HEK293 (cell line): ENCODE measurements around the gene HOXD10.

Source experiments
- CTCF ChIA-PET: fragments of 350-600 bp; formaldehyde crosslinking; extraction: SDS; loops from one replicate; lab custom pipeline; 2021; ENCODE audit warnings: antibody characterized with exemption; lab: Yijun Ruan, JAX
- POLR2A ChIA-PET: fragments of 300-600 bp; formaldehyde crosslinking; extraction: SDS; loops from one replicate; lab custom pipeline; 2020; ENCODE audit warnings: antibody characterized with exemption, inconsistent platforms; lab: Yijun Ruan, JAX
- H3K27ac ChIP-seq: fragments of 200-500 bp; sonication (Bioruptor generic); 2 replicates; pipeline ENCODE4 v1.5.1; 2014; ENCODE audit warnings: low read depth, low read length, control low read depth, inconsistent platforms; ENCODE audit errors: extremely low read depth
- H3K36me3 ChIP-seq, 2 experiments: fragments of 200-500 bp in 1 of 2; sonication (Bioruptor generic) in 1 of 2; 1 replicate in 1 of 2; 2 replicates in 1 of 2; pipeline ENCODE4 v1.5.1; 2014 to 2017; ENCODE audit warnings: inconsistent platforms in 2 of 2, low read length in 2 of 2; ENCODE audit not compliant: control insufficient read depth in 2 of 2, insufficient read depth in 1 of 2
- H3K4me1 ChIP-seq: fragments of 200-500 bp; sonication (Bioruptor generic); 2 replicates; pipeline ENCODE4 v1.5.1; 2014; ENCODE audit warnings: mild to moderate bottlenecking, low read length, inconsistent platforms; ENCODE audit not compliant: control insufficient read depth, insufficient read depth
- H3K4me3 ChIP-seq: 2 replicates; pipeline ENCODE4 v1.5.1; 2011; ENCODE audit warnings: low read depth, mild to moderate bottlenecking, control low read depth, low read length, moderate library complexity
- H3K9me3 ChIP-seq: fragments of 200-500 bp; sonication (Bioruptor generic); 2 replicates; pipeline ENCODE4 v1.5.1; 2014; ENCODE audit warnings: low read depth, low read length, inconsistent platforms; ENCODE audit not compliant: control insufficient read depth, insufficient read depth
- BCL11B ChIP-seq: fragments of 450-650 bp; formaldehyde crosslinking; IDR thresholded peaks from 2 replicates; pipeline ENCODE4 v1.5.1; 2016; ENCODE audit warnings: low read depth, missing biosample characterization, missing genetic modification characterization
- HOXC10 ChIP-seq: sonication (generic); formaldehyde crosslinking; IDR thresholded peaks from 2 replicates; pipeline ENCODE4 v1.8.1; 2023; ENCODE audit warnings: mild to moderate bottlenecking, missing genetic modification reagents
- PRDM1 ChIP-seq: fragments of 450-650 bp; formaldehyde crosslinking; IDR thresholded peaks from 2 replicates; pipeline ENCODE4; 2016; ENCODE audit warnings: missing biosample characterization, missing genetic modification characterization
- ZBTB26 ChIP-seq: fragments of 450-650 bp; formaldehyde crosslinking; optimal IDR thresholded peaks from 2 replicates; pipeline ENCODE3; 2016; ENCODE audit warnings: missing biosample characterization, mild to moderate bottlenecking, missing genetic modification characterization
- ZBTB7A ChIP-seq: fragments of 450-650 bp; formaldehyde crosslinking; IDR thresholded peaks from 2 replicates; pipeline ENCODE4 v1.5.1; 2016; ENCODE audit warnings: low read depth, missing biosample characterization, missing genetic modification characterization
- ZFHX2 ChIP-seq: fragments of 450-650 bp; formaldehyde crosslinking; conservative IDR thresholded peaks from 2 replicates; pipeline ENCODE4 v1.5.1; 2016; ENCODE audit warnings: missing biosample characterization, missing genetic modification characterization
- ZFP37 ChIP-seq: fragments of 450-650 bp; formaldehyde crosslinking; IDR thresholded peaks from 2 replicates; pipeline ENCODE4 v1.5.1; 2016; ENCODE audit warnings: missing biosample characterization, missing genetic modification characterization
- ZIC2 ChIP-seq: fragments of 450-650 bp; formaldehyde crosslinking; IDR thresholded peaks from 2 replicates; pipeline ENCODE4 v1.5.1; 2016; ENCODE audit warnings: missing biosample characterization, missing genetic modification characterization
- ZNF10 ChIP-seq: fragments of 450-650 bp; formaldehyde crosslinking; IDR thresholded peaks from 2 replicates; pipeline ENCODE4 v1.5.1; 2017; ENCODE audit warnings: missing biosample characterization, missing genetic modification characterization
- ZNF114 ChIP-seq: fragments of 450-650 bp; formaldehyde crosslinking; IDR thresholded peaks from 2 replicates; pipeline ENCODE4 v1.5.0; 2017; ENCODE audit warnings: missing biosample characterization, missing genetic modification characterization
- ZNF138 ChIP-seq: fragments of 450-650 bp; formaldehyde crosslinking; IDR thresholded peaks from 2 replicates; pipeline ENCODE4 v1.5.1; 2016; ENCODE audit warnings: missing biosample characterization, missing genetic modification characterization, borderline replicate concordance
- ZNF248 ChIP-seq: fragments of 450-650 bp; formaldehyde crosslinking; IDR thresholded peaks from 2 replicates; pipeline ENCODE4 v1.5.1; 2017; ENCODE audit warnings: missing biosample characterization, missing genetic modification characterization
- ZNF274 ChIP-seq, 2 experiments: fragments of 200-500 bp in 1 of 2; fragments of 450-650 bp in 1 of 2; sonication (Bioruptor generic) in 1 of 2; formaldehyde crosslinking in 1 of 2; IDR thresholded peaks; 2 replicates each; pipeline versions ENCODE4 v1.5.1 to v1.6.1; 2014 to 2016; ENCODE audit warnings: borderline replicate concordance in 1 of 2, inconsistent platforms in 1 of 2, low read length in 1 of 2, missing biosample characterization in 1 of 2, missing genetic modification characterization in 1 of 2
- ZNF292 ChIP-seq: fragments of 450-650 bp; formaldehyde crosslinking; IDR thresholded peaks from 2 replicates; pipeline ENCODE4 v1.5.1; 2016; ENCODE audit warnings: low read depth, missing biosample characterization, missing genetic modification characterization, borderline replicate concordance
- ZNF433 ChIP-seq: fragments of 450-650 bp; formaldehyde crosslinking; IDR thresholded peaks from 2 replicates; pipeline ENCODE4 v1.5.1; 2016; ENCODE audit warnings: missing biosample characterization, missing genetic modification characterization, low read depth
- ZNF473 ChIP-seq: fragments of 450-650 bp; formaldehyde crosslinking; IDR thresholded peaks from 2 replicates; pipeline ENCODE4 v1.5.1; 2017; ENCODE audit warnings: missing biosample characterization, missing genetic modification characterization
- ZNF513 ChIP-seq: fragments of 450-650 bp; IDR thresholded peaks from 2 replicates; pipeline ENCODE4 v1.5.1; 2018; ENCODE audit warnings: missing biosample characterization, missing genetic modification characterization
- ZNF514 ChIP-seq: fragments of 450-650 bp; formaldehyde crosslinking; IDR thresholded peaks from 2 replicates; pipeline ENCODE4 v1.5.1; 2016; ENCODE audit warnings: missing biosample characterization, missing genetic modification characterization
- ZNF529 ChIP-seq: fragments of 450-650 bp; formaldehyde crosslinking; IDR thresholded peaks from 2 replicates; pipeline ENCODE4 v1.5.1; 2017; ENCODE audit warnings: missing genetic modification characterization, missing biosample characterization; ENCODE audit not compliant: insufficient replicate concordance
- ZNF548 ChIP-seq: fragments of 450-650 bp; formaldehyde crosslinking; IDR thresholded peaks from 2 replicates; pipeline ENCODE4 v1.5.1; 2016; ENCODE audit warnings: missing biosample characterization, missing genetic modification characterization
- ZNF624 ChIP-seq: fragments of 450-650 bp; formaldehyde crosslinking; IDR thresholded peaks from 2 replicates; pipeline ENCODE4 v1.5.1; 2017; ENCODE audit warnings: missing biosample characterization, missing genetic modification characterization
- ZNF677 ChIP-seq: fragments of 450-650 bp; IDR thresholded peaks from 2 replicates; pipeline ENCODE4 v1.5.0; 2018; ENCODE audit warnings: missing biosample characterization, mild to moderate bottlenecking, missing genetic modification characterization, moderate library complexity
- ZSCAN16 ChIP-seq: fragments of 450-650 bp; formaldehyde crosslinking; IDR thresholded peaks from 2 replicates; pipeline ENCODE4 v1.5.1; 2016; ENCODE audit warnings: missing biosample characterization, missing genetic modification characterization
- TF ChIP-seq, protein P1 (sequence below): fragments of 450-650 bp; formaldehyde crosslinking; IDR thresholded peaks from 2 replicates; pipeline ENCODE4 v1.5.1; 2016; ENCODE audit warnings: missing biosample characterization, missing genetic modification characterization
- TF ChIP-seq, protein P2 (sequence below): fragments of 450-650 bp; formaldehyde crosslinking; IDR thresholded peaks from 2 replicates; pipeline ENCODE4 v1.5.1; 2016; ENCODE audit warnings: missing biosample characterization, missing genetic modification characterization
- TF ChIP-seq, protein P3 (sequence below): fragments of 450-650 bp; formaldehyde crosslinking; IDR thresholded peaks from 2 replicates; pipeline ENCODE4 v1.5.1; 2016; ENCODE audit warnings: missing biosample characterization, missing genetic modification characterization

HOXD10 gene

GRCh38 chr2:176166272-176166671, 49.7 kb downstream of the HOXD10 start (continued):
- TF ChIP-seq, protein P1, sequence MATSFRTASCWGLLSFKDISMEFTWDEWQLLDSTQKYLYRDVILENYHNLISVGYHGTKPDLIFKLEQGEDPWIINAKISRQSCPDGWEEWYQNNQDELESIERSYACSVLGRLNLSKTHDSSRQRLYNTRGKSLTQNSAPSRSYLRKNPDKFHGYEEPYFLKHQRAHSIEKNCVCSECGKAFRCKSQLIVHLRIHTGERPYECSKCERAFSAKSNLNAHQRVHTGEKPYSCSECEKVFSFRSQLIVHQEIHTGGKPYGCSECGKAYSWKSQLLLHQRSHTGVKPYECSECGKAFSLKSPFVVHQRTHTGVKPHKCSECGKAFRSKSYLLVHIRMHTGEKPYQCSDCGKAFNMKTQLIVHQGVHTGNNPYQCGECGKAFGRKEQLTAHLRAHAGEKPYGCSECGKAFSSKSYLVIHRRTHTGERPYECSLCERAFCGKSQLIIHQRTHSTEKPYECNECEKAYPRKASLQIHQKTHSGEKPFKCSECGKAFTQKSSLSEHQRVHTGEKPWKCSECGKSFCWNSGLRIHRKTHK (tag by site-specific recombination): no peak
- TF ChIP-seq, protein P2, sequence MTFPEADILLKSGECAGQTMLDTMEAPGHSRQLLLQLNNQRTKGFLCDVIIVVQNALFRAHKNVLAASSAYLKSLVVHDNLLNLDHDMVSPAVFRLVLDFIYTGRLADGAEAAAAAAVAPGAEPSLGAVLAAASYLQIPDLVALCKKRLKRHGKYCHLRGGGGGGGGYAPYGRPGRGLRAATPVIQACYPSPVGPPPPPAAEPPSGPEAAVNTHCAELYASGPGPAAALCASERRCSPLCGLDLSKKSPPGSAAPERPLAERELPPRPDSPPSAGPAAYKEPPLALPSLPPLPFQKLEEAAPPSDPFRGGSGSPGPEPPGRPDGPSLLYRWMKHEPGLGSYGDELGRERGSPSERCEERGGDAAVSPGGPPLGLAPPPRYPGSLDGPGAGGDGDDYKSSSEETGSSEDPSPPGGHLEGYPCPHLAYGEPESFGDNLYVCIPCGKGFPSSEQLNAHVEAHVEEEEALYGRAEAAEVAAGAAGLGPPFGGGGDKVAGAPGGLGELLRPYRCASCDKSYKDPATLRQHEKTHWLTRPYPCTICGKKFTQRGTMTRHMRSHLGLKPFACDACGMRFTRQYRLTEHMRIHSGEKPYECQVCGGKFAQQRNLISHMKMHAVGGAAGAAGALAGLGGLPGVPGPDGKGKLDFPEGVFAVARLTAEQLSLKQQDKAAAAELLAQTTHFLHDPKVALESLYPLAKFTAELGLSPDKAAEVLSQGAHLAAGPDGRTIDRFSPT (tag by site-specific recombination): no peak
- no peak for TF ChIP-seq ZNF138 (tag by site-specific recombination)
- TF ChIP-seq ZBTB7A (tag by site-specific recombination): no peak
- TF ChIP-seq BCL11B (tag by site-specific recombination): no peak
- TF ChIP-seq ZNF624: no peak
- no peak for TF ChIP-seq ZFP37
- no peak for TF ChIP-seq ZNF292
- TF ChIP-seq, all 188 proteins: peak for 0

DNA sequence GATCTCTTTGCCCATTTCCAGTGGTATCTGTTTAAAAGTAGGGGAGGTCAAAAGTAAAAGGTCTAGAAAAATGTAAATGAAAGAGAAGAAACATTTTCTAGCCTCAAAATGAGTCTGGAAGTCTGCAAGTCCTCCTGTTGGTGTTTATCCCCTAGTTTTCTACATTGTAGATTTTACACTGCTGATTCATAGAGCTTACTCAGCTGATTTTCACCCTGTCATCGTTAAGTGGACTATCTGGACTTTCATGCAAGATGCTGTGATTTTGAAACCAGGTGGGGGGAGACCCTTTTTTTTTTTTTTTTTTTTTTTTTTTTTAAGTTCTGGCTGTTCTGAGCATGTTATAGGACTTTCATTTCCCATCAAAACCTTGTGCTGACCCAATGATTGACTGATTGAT, 50.8 kb downstream of the HOXD10 start:
- Histone ChIP-seq H3K27ac (no peak overlapping the region), H3K36me3 (peaks cover 0 to 24% of the 10 kb centered on the region in 2 experiments), H3K4me3 (no peak overlapping the region), H3K4me1 (no peaks in the 10 kb centered on the region), H3K9me3 (no peaks in the 10 kb centered on the region)
- ChIA-PET CTCF (interaction anchor here (0.6 kb wide), 2 partner anchors 485 to 871 kb away, joined by 3 to 5 read pairs; no protein-coding TSS in a partner anchor), POLR2A (no interaction called here)
- TF ChIP-seq ZBTB7A (tag by site-specific recombination) (no peak), PRDM1 (tag by site-specific recombination) (no peak), ZSCAN16 (no peak), ZNF514 (tag by site-specific recombination) (no peak), ZNF473 (no peak), ZNF677 (no peak), ZNF529 (no peak), ZNF114 (no peak), ZNF10 (tag by site-specific recombination) (no peak), ZBTB26 (tag by site-specific recombination) (no peak), HOXC10 (CRISPR knock-in tag) (no peak), ZNF548 (tag by site-specific recombination) (no peak), ZIC2 (no peak), ZFHX2 (no peak), ZNF433 (no peak), ZNF248 (tag by site-specific recombination) (no peak), ZNF274 (IDR thresholded peaks at IDR 0.05; ENCODE audit: low read length) (no peak), ZNF274 (tag by site-specific recombination; IDR thresholded peaks at IDR 0.05; ENCODE audit: borderline replicate concordance) (no peak), ZNF513 (tag by site-specific recombination) (no peak)
- TF ChIP-seq, protein P3, sequence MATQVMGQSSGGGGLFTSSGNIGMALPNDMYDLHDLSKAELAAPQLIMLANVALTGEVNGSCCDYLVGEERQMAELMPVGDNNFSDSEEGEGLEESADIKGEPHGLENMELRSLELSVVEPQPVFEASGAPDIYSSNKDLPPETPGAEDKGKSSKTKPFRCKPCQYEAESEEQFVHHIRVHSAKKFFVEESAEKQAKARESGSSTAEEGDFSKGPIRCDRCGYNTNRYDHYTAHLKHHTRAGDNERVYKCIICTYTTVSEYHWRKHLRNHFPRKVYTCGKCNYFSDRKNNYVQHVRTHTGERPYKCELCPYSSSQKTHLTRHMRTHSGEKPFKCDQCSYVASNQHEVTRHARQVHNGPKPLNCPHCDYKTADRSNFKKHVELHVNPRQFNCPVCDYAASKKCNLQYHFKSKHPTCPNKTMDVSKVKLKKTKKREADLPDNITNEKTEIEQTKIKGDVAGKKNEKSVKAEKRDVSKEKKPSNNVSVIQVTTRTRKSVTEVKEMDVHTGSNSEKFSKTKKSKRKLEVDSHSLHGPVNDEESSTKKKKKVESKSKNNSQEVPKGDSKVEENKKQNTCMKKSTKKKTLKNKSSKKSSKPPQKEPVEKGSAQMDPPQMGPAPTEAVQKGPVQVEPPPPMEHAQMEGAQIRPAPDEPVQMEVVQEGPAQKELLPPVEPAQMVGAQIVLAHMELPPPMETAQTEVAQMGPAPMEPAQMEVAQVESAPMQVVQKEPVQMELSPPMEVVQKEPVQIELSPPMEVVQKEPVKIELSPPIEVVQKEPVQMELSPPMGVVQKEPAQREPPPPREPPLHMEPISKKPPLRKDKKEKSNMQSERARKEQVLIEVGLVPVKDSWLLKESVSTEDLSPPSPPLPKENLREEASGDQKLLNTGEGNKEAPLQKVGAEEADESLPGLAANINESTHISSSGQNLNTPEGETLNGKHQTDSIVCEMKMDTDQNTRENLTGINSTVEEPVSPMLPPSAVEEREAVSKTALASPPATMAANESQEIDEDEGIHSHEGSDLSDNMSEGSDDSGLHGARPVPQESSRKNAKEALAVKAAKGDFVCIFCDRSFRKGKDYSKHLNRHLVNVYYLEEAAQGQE (tag by site-specific recombination): no peak
